Hepatocyte (in vitro differentiated cells): ENCODE measurements around the gene SH3BGRL3. TPM values are rescaled to one million over a fixed set of nuclear protein-coding genes. Genes with fewer than 3 reads are reported as not detected.

Source experiments
- DNase-seq: peaks from one replicate; pipeline ENCODE4 v3.0.0-alpha.2; 2016; ENCODE audit warnings: low spot score
- H2AFZ ChIP-seq: fragments of 200-600 bp; sonication (generic); 2 replicates; pipeline ENCODE4 v1.6.0; 2016; ENCODE audit warnings: antibody characterized with exemption, mild to moderate bottlenecking
- H3K27ac ChIP-seq: fragments of 200-600 bp; sonication (generic); 2 replicates; pipeline ENCODE4 v1.5.1; 2016; ENCODE audit warnings: mild to moderate bottlenecking
- H3K27me3 ChIP-seq: fragments of 200-600 bp; sonication (generic); 2 replicates; pipeline ENCODE4 v1.6.1; 2016
- H3K36me3 ChIP-seq: fragments of 200-600 bp; sonication (generic); replicated peaks from 2 replicates; pipeline ENCODE4 v1.5.1; 2016; ENCODE audit warnings: low read depth; ENCODE audit not compliant: insufficient read depth
- H3K4me1 ChIP-seq: fragments of 200-600 bp; sonication (generic); 2 replicates; pipeline ENCODE4 v1.5.1; 2016; ENCODE audit warnings: mild to moderate bottlenecking, moderate library complexity; ENCODE audit not compliant: insufficient read depth
- H3K4me2 ChIP-seq: fragments of 200-600 bp; sonication (generic); 2 replicates; pipeline ENCODE4 v1.6.0; 2016
- H3K4me3 ChIP-seq: fragments of 200-600 bp; sonication (generic); 2 replicates; pipeline ENCODE4 v1.5.1; 2016; ENCODE audit warnings: mild to moderate bottlenecking
- H3K79me2 ChIP-seq: fragments of 200-600 bp; sonication (generic); 2 replicates; pipeline ENCODE4 v1.6.0; 2017; ENCODE audit warnings: mild to moderate bottlenecking
- H3K9me2 ChIP-seq: fragments of 200-600 bp; sonication (generic); replicated peaks from 2 replicates; pipeline ENCODE4 v1.6.0; 2017; ENCODE audit warnings: mild to moderate bottlenecking; ENCODE audit not compliant: insufficient read depth
- H3K9me3 ChIP-seq: fragments of 200-600 bp; sonication (generic); 2 replicates; pipeline ENCODE4 v1.5.1; 2016; ENCODE audit warnings: low read depth, mild to moderate bottlenecking
- H4K20me1 ChIP-seq: fragments of 200-600 bp; sonication (generic); 2 replicates; pipeline ENCODE4 v1.6.0; 2016; ENCODE audit warnings: mild to moderate bottlenecking; ENCODE audit not compliant: insufficient read depth, poor library complexity, severe bottlenecking
- EZH2 ChIP-seq: fragments of 200-600 bp; sonication (generic); IDR thresholded peaks from 2 replicates; pipeline ENCODE4 v1.6.1; 2016; ENCODE audit warnings: antibody characterized with exemption, mild to moderate bottlenecking, borderline replicate concordance
- EZH2phosphoT487 ChIP-seq: fragments of 200-600 bp; sonication (generic); IDR thresholded peaks from one replicate; pipeline ENCODE4 v1.6.1; 2018; ENCODE audit warnings: antibody characterized with exemption, mild to moderate bottlenecking, low read depth, moderate library complexity; ENCODE audit not compliant: unreplicated experiment, severe bottlenecking
- WGBS: methylation state at CpG from one replicate; pipeline ENCODE4 v1.1.6; 2016; ENCODE audit warnings: low lambda C conversion rate; ENCODE audit errors: missing lambda C conversion rate; 5-methylcytosine and 5-hydroxymethylcytosine counted together
- polyA plus RNA-seq: library from polyadenylated mRNA; unstranded; fragments of >200 nt; fragmentation: Nextera tagmentation; extraction: Ambion mirVana; gene quantifications from 2 replicates; pipeline ENCODE4 v1.2.1, GENCODE V29; 2016
- total RNA-seq: library from RNA; depleted of rRNA; stranded (reverse); fragments of >200 nt; gene quantifications from 2 replicates; pipeline ENCODE4 v1.2.3, GENCODE V29; 2014
- TF ChIP-seq, protein P1 (sequence below): fragments of 200-600 bp; sonication (generic); IDR thresholded peaks from 2 replicates; pipeline ENCODE4 v1.5.1; 2016; ENCODE audit warnings: antibody characterized with exemption, mild to moderate bottlenecking; ENCODE audit not compliant: poor library complexity

Gene SH3BGRL3
- total and polyA plus RNA-seq, 2 experiments from 2014 or later = 35.9 to 420 TPM

DNA sequence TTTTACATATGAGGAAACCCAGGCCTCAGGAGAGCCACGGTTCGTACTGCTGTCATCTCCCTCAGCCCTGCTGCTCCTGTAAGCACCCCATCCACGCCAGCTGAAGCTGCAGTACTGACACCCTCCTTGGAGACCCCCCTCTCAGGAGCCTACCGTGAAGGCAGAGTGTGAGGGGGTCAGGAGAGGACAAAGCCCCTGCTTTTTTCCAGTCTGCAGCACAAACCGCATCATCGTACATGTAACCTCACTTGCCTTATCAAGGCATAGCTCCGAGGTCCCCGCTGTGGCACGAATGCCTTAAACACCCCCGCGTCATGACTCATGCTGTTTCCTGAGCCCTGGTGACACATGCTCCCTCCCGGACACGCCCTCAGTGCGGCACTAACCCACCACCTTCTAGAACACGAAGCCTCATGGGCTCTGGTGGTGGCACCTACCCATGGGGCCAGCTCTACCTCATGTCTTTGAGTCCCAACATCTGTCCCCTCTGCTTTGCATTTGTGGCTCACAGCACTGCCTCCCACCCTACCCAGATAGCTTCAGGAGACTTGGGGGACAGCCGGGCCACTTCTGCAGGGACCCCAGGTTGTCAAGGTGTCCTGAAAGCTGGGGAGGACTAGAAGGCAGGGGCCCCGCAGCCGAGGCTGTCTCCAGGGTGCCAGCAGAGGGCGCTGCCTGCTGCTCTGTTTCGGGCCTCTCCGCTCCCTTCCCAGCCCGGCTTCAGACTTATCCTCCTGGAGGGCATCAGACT is 4.9 kb downstream of the SH3BGRL3 start:
- H2AFZ ChIP-seq = no peak overlapping the region
- DNase-seq = peak; percentile 91
- H3K36me3 ChIP-seq = no peaks in the 10 kb centered on the region

DNA sequence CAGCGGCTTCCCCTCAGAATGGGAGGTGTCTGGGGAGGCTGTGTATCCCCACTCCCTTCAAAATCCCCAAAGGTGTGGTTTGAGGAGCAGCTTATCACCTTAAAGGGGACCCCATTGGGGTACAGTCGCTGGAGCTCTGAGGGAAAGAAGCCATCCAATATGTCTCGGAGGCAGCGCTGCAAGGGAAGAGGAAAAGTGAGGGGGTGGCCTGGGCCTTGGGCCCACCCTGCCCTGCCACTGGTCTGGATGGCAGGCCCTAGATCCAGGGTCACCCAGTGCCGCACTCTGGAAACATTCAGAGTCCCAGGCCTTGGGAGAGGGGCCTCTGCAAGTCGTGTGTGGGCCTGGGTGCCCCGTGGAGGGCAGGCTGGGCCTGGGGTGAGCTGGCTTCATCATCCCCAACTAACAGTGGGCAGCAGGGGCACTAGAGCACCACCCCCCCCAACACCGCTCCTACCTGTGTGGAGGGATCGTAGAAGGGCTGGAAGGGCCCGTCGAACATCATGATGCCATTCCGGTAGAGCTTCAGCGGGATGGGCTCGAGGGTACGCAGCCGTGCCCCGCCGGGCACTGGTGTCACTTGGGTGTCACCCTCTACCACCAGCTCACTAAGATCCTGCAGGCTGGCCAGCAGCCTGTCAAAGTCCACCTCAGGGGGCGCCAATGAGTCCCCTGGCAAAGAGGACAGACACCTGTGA is 5.6 kb downstream of the SH3BGRL3 start:
- H4K20me1 ChIP-seq = no peaks in the 10 kb centered on the region
- H3K9me2 ChIP-seq = no peaks in the 10 kb centered on the region
- H3K36me3 ChIP-seq = no peaks in the 10 kb centered on the region
- WGBS = 79% methylated on average over 19 of the region's 19 CpGs
- no peak for DNase-seq
- H3K27ac ChIP-seq = peak overlapping the region; percentile 61
- no peak overlapping the region for H3K4me3 ChIP-seq
- H3K4me1 ChIP-seq = peaks cover 21% of the 10 kb centered on the region
- H3K79me2 ChIP-seq = peaks cover 8% of the 10 kb centered on the region
- TF ChIP-seq EZH2 (no peak), EZH2phosphoT487 (no peak)
- TF ChIP-seq, protein P1, sequence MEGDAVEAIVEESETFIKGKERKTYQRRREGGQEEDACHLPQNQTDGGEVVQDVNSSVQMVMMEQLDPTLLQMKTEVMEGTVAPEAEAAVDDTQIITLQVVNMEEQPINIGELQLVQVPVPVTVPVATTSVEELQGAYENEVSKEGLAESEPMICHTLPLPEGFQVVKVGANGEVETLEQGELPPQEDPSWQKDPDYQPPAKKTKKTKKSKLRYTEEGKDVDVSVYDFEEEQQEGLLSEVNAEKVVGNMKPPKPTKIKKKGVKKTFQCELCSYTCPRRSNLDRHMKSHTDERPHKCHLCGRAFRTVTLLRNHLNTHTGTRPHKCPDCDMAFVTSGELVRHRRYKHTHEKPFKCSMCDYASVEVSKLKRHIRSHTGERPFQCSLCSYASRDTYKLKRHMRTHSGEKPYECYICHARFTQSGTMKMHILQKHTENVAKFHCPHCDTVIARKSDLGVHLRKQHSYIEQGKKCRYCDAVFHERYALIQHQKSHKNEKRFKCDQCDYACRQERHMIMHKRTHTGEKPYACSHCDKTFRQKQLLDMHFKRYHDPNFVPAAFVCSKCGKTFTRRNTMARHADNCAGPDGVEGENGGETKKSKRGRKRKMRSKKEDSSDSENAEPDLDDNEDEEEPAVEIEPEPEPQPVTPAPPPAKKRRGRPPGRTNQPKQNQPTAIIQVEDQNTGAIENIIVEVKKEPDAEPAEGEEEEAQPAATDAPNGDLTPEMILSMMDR = peak; percentile 14
- no peaks in the 10 kb centered on the region for H3K9me3 ChIP-seq
- H3K27me3 ChIP-seq = no peaks in the 10 kb centered on the region
- H2AFZ ChIP-seq = no peak overlapping the region
- no peak overlapping the region for H3K4me2 ChIP-seq

More for the DNA sequence above, 4.9 kb downstream of the SH3BGRL3 start:
- H3K79me2 ChIP-seq = peaks cover 14% of the 10 kb centered on the region
- H3K27me3 ChIP-seq = no peaks in the 10 kb centered on the region
- H3K4me2 ChIP-seq = peak overlapping the region; percentile 29
- peak overlapping the region; percentile 63 for H3K27ac ChIP-seq
- TF ChIP-seq EZH2phosphoT487 (no peak), EZH2 (no peak)
- TF ChIP-seq, protein P1 = peak; percentile 62
- H3K9me2 ChIP-seq = no peaks in the 10 kb centered on the region
- H3K4me1 ChIP-seq = peaks cover 22% of the 10 kb centered on the region
- WGBS = 42% methylated on average over 22 of the region's 22 CpGs
- H3K4me3 ChIP-seq = no peak overlapping the region
- no peaks in the 10 kb centered on the region for H3K9me3 ChIP-seq
- no peaks in the 10 kb centered on the region for H4K20me1 ChIP-seq

DNA sequence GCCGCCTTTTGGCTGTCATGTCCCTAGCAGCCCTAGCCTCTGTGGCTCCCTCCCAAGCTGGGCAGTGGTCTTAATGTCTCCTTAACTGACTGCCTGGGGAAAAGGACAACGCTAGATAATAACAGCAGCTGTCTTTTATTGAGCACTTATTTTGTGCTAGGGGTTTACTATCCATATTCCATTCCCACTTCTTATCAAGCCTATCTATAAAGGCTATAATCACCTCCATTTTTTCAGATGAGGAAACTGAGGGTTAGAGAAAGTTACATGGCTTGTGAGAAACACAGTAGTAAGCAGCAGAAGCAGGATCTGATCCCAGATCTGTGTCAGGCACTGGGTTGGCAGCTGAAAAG is 6.2 kb downstream of the SH3BGRL3 start:
- Histone ChIP-seq H3K36me3 (no peaks in the 10 kb centered on the region), H3K27ac (no peak overlapping the region), H3K4me3 (no peak overlapping the region), H2AFZ (no peak overlapping the region), H3K27me3 (no peaks in the 10 kb centered on the region), H3K9me2 (no peaks in the 10 kb centered on the region), H3K4me1 (peaks cover 16% of the 10 kb centered on the region), H4K20me1 (no peaks in the 10 kb centered on the region), H3K79me2 (peaks cover 3% of the 10 kb centered on the region), H3K4me2 (no peak overlapping the region), H3K9me3 (no peaks in the 10 kb centered on the region)
- no peak for DNase-seq
- 51% methylated on average over 2 of the region's 2 CpGs for WGBS
- no peak for TF ChIP-seq EZH2
- no peak for TF ChIP-seq EZH2phosphoT487
- TF ChIP-seq, protein P1 = no peak
